GM12864 (cell line): ENCODE results near the gene SFMBT2.

ENCODE experiments used
- DNase-seq: peaks from one replicate; pipeline ENCODE4 v3.0.0-alpha.2; 2011; ENCODE audit warnings: low read depth
- H3K4me3 ChIP-seq: 2 replicates; pipeline ENCODE4 v1.5.1; 2011; ENCODE audit warnings: mild to moderate bottlenecking, low read depth, low read length, control low read depth
- TF ChIP-seq, protein P1 (sequence below): IDR thresholded peaks from 2 replicates; pipeline ENCODE4 v1.5.1; 2011; ENCODE audit warnings: low read depth, mild to moderate bottlenecking, moderate library complexity, low read length, control low read depth, inconsistent platforms; ENCODE audit errors: missing control alignments

SFMBT2 gene

DNA sequence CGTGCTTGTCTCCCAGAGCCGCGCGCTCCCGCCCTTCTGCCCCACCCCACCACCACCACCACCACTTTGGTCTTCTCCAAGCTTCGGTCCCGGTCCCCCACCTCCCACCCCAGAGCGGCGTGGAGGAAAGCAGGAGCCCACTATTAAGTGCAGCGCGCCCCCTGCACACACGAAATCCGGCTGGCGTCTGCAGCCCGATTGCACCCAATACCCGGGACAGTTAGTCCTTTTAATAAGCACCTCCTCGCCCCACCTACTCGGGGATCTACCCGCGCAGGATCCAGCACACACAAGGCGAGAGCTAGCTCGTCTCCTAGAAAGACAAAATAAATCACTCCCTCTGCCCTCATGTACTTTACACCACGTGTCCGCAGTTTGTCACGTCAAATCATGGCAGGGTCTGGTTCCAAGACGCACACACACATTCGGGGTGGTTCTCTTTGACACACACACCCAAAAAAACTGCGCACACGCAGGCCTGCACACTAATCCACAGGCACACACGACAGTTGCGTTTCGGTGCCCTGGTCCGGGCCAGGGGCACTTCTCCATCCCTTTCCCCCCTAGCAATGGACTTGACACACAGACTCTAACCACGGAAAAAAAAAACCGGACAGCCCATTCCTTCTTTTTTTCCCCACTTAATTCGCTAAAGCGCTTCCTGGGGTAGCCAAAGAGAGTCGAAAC lies 1.6 kb downstream of the SFMBT2 start:
- TF ChIP-seq, protein P1, sequence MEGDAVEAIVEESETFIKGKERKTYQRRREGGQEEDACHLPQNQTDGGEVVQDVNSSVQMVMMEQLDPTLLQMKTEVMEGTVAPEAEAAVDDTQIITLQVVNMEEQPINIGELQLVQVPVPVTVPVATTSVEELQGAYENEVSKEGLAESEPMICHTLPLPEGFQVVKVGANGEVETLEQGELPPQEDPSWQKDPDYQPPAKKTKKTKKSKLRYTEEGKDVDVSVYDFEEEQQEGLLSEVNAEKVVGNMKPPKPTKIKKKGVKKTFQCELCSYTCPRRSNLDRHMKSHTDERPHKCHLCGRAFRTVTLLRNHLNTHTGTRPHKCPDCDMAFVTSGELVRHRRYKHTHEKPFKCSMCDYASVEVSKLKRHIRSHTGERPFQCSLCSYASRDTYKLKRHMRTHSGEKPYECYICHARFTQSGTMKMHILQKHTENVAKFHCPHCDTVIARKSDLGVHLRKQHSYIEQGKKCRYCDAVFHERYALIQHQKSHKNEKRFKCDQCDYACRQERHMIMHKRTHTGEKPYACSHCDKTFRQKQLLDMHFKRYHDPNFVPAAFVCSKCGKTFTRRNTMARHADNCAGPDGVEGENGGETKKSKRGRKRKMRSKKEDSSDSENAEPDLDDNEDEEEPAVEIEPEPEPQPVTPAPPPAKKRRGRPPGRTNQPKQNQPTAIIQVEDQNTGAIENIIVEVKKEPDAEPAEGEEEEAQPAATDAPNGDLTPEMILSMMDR: no peak
- DNase-seq: peak; percentile 46
- peak overlapping the region; percentile 84 for H3K4me3 ChIP-seq

DNA sequence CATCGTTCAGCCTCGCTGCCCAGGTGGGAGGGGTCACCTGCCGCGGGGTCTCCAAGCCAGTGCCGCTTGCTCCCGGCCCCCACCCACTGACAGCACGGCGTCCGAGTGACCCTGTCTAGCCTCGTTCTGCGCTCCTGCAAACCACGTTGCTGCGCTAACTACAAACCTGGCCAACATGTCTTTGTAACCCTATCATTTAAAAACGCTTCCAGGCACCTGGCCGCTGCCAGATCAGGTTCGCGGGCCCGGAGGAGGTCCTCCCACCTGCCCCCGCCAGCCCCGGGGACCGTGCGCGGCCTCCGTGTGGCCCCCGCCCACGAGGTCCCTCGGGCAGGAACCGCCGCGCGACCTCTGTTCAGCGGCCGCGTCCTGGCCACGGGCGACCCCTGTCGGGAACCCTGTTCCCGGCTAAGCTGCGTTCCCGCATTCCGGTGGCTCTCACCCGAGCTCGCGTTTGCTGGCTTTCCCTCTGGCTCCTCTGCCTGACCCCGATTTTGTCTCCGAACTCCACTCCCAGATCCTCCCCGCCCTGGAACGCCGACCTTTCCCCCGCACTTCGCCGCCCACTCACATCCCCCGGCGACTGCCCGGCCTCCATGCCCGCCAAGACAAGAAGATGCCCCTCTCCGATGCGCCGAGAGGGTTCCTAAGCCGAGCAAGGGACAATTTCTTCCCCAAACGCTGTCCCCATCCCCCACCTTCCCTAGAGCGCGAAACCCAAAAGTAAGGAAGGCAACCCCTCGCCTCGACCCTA lies 2.4 kb downstream of the SFMBT2 start:
- DNase-seq: no peak
- H3K4me3 ChIP-seq: peak overlapping the region; percentile 84
- TF ChIP-seq, protein P1: peak; percentile 62

DNA sequence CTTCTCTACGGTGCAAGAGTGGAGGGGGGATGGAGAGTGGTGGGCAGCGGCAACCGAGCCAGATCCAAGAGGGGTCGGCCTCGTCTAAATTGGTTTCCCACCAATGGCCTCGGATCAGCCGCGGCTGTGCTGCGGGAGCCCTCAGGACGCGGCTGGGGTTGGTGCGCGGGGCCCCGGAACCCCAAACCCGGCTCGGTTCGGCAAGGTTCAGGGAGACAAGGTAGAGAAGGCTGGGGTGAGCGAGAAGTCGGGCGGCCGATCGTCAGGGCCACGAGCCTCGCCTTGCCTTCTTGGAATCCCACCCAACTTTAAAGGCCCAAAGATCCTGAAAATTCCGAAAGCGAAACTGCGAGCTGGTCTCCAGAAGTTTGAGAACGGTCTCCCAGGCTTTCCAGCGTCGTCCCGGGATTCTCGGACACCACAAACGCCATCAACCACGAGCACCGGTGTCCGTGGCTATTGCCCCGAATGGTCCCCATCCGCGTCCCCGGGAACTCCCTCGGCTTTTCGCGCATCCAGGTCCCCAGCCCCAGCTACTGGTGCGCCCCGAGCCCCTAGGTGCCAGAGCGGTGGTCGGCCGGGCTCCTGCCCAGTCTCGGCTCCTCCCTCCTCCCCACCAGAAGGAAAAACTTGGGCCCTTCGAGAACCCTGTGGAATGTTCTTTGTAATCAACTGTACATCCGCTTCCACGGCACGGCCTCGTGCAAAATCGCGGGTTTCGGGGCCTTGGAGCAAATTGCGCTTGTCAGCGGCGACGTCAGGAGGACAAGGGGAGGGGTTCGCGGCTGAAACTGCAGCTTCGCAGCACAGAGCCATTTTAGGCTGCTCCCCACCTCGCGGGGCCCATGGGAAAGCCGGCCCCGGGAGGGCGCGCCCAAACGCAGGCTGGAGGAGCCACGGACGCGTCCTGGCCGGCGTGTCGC lies 3.2 kb downstream of the SFMBT2 start:
- TF ChIP-seq, protein P1: no peak
- H3K4me3 ChIP-seq: peak overlapping the region; percentile 84
- DNase-seq: no peak

DNA sequence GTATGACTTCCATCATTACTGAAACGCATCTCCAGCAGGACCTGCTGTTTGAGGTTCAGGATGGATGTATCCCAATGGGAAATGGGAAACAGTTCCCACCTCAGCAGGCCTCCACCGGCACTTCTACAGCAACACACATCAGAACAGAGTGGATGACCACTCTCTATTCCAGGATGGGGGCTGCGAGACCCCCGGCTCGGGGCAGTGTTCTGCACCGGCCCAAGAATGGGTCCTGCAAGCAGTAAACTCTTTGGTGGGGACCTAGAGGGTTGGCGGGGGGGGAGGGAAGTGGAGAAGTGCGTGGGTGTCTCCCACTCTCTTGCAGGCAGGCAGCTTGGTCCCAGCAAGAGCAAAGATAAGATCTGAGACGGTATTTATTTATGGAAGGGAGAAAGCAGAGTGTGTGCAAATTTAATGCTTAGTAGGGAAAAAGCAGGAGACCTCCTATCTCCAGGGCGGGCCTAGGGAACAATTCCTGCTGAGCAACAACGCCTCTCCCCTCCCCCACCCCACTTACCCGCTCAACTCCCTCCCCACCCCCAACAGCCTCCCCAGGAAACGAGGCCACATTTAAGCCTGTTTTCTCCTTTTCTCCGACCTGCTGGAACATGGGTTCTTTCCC lies 4.0 kb downstream of the SFMBT2 start:
- TF ChIP-seq, protein P1: no peak
- H3K4me3 ChIP-seq: no peak overlapping the region
- no peak for DNase-seq

DNA sequence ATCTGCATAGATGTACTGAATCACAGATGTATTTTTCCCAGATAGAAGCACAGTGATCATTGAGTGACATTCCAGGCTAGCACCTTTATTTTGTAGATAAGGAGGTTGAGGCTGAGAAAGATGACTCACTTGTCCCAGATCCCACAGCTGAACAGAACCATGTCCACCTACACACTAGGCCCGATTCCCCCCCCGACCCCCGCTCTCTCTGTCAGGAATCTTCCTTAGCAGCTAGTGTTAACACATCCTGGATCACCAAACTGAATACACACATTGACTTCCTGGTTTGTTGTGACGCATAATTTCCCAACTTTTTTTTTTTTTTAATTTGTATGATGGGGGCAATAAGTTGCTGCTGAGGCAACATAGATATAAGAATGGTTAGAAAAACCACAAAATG lies 5.2 kb downstream of the SFMBT2 start:
- no peak for DNase-seq
- no peak overlapping the region for H3K4me3 ChIP-seq
- TF ChIP-seq, protein P1: no peak

DNA sequence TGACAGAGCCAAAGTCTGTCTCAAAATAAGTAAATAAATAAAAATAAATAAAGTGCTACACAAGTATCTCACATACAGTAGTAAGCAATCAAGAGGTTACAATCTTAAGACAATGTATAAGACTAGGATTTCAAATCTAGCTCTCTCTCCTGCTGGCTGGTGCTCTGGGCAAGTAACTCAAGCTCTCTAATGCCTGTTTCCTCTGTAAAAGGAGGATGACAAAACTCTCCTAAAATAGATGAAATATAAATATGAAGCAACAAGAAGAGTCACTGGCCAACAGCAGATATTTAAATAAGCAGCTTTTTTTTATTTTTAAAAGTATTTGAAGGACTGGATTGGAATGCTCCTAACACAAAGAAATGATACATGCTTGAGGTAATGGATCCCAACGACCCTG lies 7.2 kb downstream of the SFMBT2 start:
- no peak overlapping the region for H3K4me3 ChIP-seq
- DNase-seq: no peak
- TF ChIP-seq, protein P1: no peak
